ENCODE results near the gene GRIP1. TPM values are rescaled to one million over a fixed set of nuclear protein-coding genes. Genes with fewer than 3 reads are reported as not detected.

GRIP1 gene
- polyA plus RNA-seq, 1 experiment = 0.63 TPM

GRCh38 chr12:66550626-66551025, 128.2 kb downstream of the GRIP1 start:
- no peak for TF ChIP-seq CTCF (IDR thresholded peaks at IDR 0.05; ENCODE audit: insufficient read depth, low read depth, low read length)
- Histone ChIP-seq H3K36me3 (ENCODE audit: control insufficient read depth, insufficient read depth, low read length) (no peaks in the 10 kb centered on the region), H3K27me3 (ENCODE audit: control insufficient read depth, insufficient read depth, low read length) (no peaks in the 10 kb centered on the region), H3K4me3 (ENCODE audit: low read depth, low read length) (no peak overlapping the region)
- DNase-seq (ENCODE audit: low read depth) = no peak
- CTCF ChIA-PET = no interaction called here
- POLR2A ChIA-PET = no interaction called here

GRCh38 chr12:66549050-66549389, 129.9 kb downstream of the GRIP1 start:
- Histone ChIP-seq H3K27me3 (ENCODE audit: control insufficient read depth, insufficient read depth, low read length) (no peaks in the 10 kb centered on the region), H3K4me3 (ENCODE audit: low read depth, low read length) (no peak overlapping the region), H3K36me3 (ENCODE audit: control insufficient read depth, insufficient read depth, low read length) (no peaks in the 10 kb centered on the region)
- DNase-seq (ENCODE audit: low read depth) = no peak
- no peak for TF ChIP-seq CTCF (IDR thresholded peaks at IDR 0.05; ENCODE audit: insufficient read depth, low read depth, low read length)
- ChIA-PET POLR2A (no interaction called here), CTCF (interaction anchor here (0.6 kb wide), 1 partner anchor 84 kb away, joined by 3 read pairs; no protein-coding TSS in a partner anchor)

GRCh38 chr12:66548338-66549049, 130.4 kb downstream of the GRIP1 start:
- ChIA-PET POLR2A (no interaction called here), CTCF (interaction anchor here (0.6 kb wide), 1 partner anchor 83 kb away, joined by 3 read pairs; no protein-coding TSS in a partner anchor)
- DNase-seq (ENCODE audit: low read depth) = no peak
- no peak overlapping the region for H3K4me3 ChIP-seq (ENCODE audit: low read depth, low read length)
- no peak for TF ChIP-seq CTCF (IDR thresholded peaks at IDR 0.05; ENCODE audit: insufficient read depth, low read depth, low read length)
- H3K36me3 ChIP-seq (ENCODE audit: control insufficient read depth, insufficient read depth, low read length) = no peaks in the 10 kb centered on the region
- no peaks in the 10 kb centered on the region for H3K27me3 ChIP-seq (ENCODE audit: control insufficient read depth, insufficient read depth, low read length)

- CTCF ChIA-PET = interaction anchor here (0.6 kb wide), 1 partner anchor 391 kb away, joined by 4 read pairs; no protein-coding TSS in a partner anchor
- Histone ChIP-seq H3K4me3 (ENCODE audit: low read depth, low read length) (no peak overlapping the region), H3K36me3 (ENCODE audit: control insufficient read depth, insufficient read depth, low read length) (no peaks in the 10 kb centered on the region), H3K27me3 (ENCODE audit: control insufficient read depth, insufficient read depth, low read length) (no peaks in the 10 kb centered on the region)
- no peak for TF ChIP-seq CTCF (IDR thresholded peaks at IDR 0.05; ENCODE audit: insufficient read depth, low read depth, low read length)
- DNase-seq (ENCODE audit: low read depth) = no peak
- POLR2A ChIA-PET = no interaction called here
Measured at GRCh38 chr12:66541426-66541825, 137.4 kb downstream of the GRIP1 start.

GRCh38 chr12:66539431-66539830, 139.4 kb downstream of the GRIP1 start:
- ChIA-PET POLR2A (no interaction called here), CTCF (no interaction called here)
- H3K36me3 ChIP-seq (ENCODE audit: control insufficient read depth, insufficient read depth, low read length) = no peaks in the 10 kb centered on the region
- no peak for DNase-seq (ENCODE audit: low read depth)
- no peak overlapping the region for H3K4me3 ChIP-seq (ENCODE audit: low read depth, low read length)
- no peak for TF ChIP-seq CTCF (IDR thresholded peaks at IDR 0.05; ENCODE audit: insufficient read depth, low read depth, low read length)
- H3K27me3 ChIP-seq (ENCODE audit: control insufficient read depth, insufficient read depth, low read length) = no peaks in the 10 kb centered on the region
